Measurements from ENCODE around the gene DPP4. TPM values are rescaled to one million over a fixed set of nuclear protein-coding genes. Genes with fewer than 3 reads are reported as not detected.
A peak's percentile ranks its signal among the peaks of the same experiment; 100 is the strongest.

The DPP4 gene
- total RNA-seq, 2 donors from 2014 or later = 36.8 to 76.0 TPM

GRCh38 chr2:162072976-162073887, 783 bp downstream of the DPP4 start:
- peak overlapping the region; percentile 75 to 87 for H3K27ac ChIP-seq
- WGBS = 25% methylated on average over 37 of the region's 37 CpGs
- TF ChIP-seq POLR2AphosphoS5 (IDR thresholded peaks at IDR 0.05) (no peak), CTCF (IDR thresholded peaks at IDR 0.05) (no peak), POLR2A (IDR thresholded peaks at IDR 0.05) (no peak)
- no peaks in the 10 kb centered on the region for H3K27me3 ChIP-seq (replicated peaks; ENCODE audit: insufficient read depth)
- H3K9me3 ChIP-seq = no peaks in the 10 kb centered on the region
- peak overlapping the region; percentile 39 to 56 for H3K4me3 ChIP-seq
- no peaks in the 10 kb centered on the region for H3K4me1 ChIP-seq (replicated peaks)
- peak; percentile 11 for DNase-seq (ENCODE audit: low spot score)
- intact Hi-C loops (cut with DNase I) = no loop called here
- H3K36me3 ChIP-seq = no peaks in the 10 kb centered on the region

- intact Hi-C loops (cut with DNase I) = no loop called here
- no peak for DNase-seq (ENCODE audit: low spot score)
- H3K9me3 ChIP-seq = no peaks in the 10 kb centered on the region
- no peaks in the 10 kb centered on the region for H3K4me1 ChIP-seq (replicated peaks)
- H3K36me3 ChIP-seq = no peaks in the 10 kb centered on the region
- peak overlapping the region in 1 of 2 donors; percentile 87 for H3K27ac ChIP-seq
- TF ChIP-seq POLR2AphosphoS5 (IDR thresholded peaks at IDR 0.05) (no peak), CTCF (IDR thresholded peaks at IDR 0.05) (no peak), POLR2A (IDR thresholded peaks at IDR 0.05) (no peak)
- H3K4me3 ChIP-seq = peak overlapping the region in 1 of 2 donors; percentile 56
- no peaks in the 10 kb centered on the region for H3K27me3 ChIP-seq (replicated peaks; ENCODE audit: insufficient read depth)
These were observed 1.8 kb downstream of the DPP4 start for GRCh38 chr2:162072181-162072702.

GRCh38 chr2:162071001-162071400, 3.0 kb downstream of the DPP4 start:
- DNase-seq (ENCODE audit: low spot score) = no peak
- WGBS = 90% methylated on average over 2 of the region's 2 CpGs
- Histone ChIP-seq H3K4me3 (no peak overlapping the region), H3K4me1 (replicated peaks) (no peaks in the 10 kb centered on the region), H3K27me3 (replicated peaks; ENCODE audit: insufficient read depth) (no peaks in the 10 kb centered on the region), H3K36me3 (no peaks in the 10 kb centered on the region), H3K27ac (no peak overlapping the region), H3K9me3 (no peaks in the 10 kb centered on the region)
- TF ChIP-seq CTCF (IDR thresholded peaks at IDR 0.05) (no peak), POLR2AphosphoS5 (IDR thresholded peaks at IDR 0.05) (no peak), POLR2A (IDR thresholded peaks at IDR 0.05) (no peak)
- intact Hi-C loops (cut with DNase I) = no loop called here

- H3K27ac ChIP-seq = peak overlapping the region in 1 of 2 donors; percentile 18
- no peak overlapping the region for H3K4me3 ChIP-seq
- H3K27me3 ChIP-seq (replicated peaks; ENCODE audit: insufficient read depth) = no peaks in the 10 kb centered on the region
- H3K9me3 ChIP-seq = no peaks in the 10 kb centered on the region
- intact Hi-C loops (cut with DNase I) = no loop called here
- no peaks in the 10 kb centered on the region for H3K4me1 ChIP-seq (replicated peaks)
- no peak for TF ChIP-seq CTCF (IDR thresholded peaks at IDR 0.05)
- TF ChIP-seq POLR2A (IDR thresholded peaks at IDR 0.05) = no peak
- no peak for TF ChIP-seq POLR2AphosphoS5 (IDR thresholded peaks at IDR 0.05)
- H3K36me3 ChIP-seq = no peaks in the 10 kb centered on the region
- 58% methylated on average over 2 of the region's 2 CpGs for WGBS
- DNase-seq (ENCODE audit: low spot score) = no peak
These were observed 3.6 kb downstream of the DPP4 start for GRCh38 chr2:162070228-162070936.

Measured in prostate gland (tissue), 2 donors.